Testis (tissue), 2 donors: ENCODE data around the gene NFIB.

Experiments used
- CTCF ChIP-seq, 3 experiments: fragments of 450-650 bp in 2 of 3; fragments of 200-600 bp in 1 of 3; sonication (generic) in 1 of 3; IDR thresholded peaks; one replicate each; pipeline ENCODE4 v1.5.1; 2016 to 2019; ENCODE audit warnings: antibody characterized with exemption in 3 of 3, mild to moderate bottlenecking in 2 of 3, moderate library complexity in 1 of 3
- POLR2A ChIP-seq: fragments of 450-650 bp; IDR thresholded peaks from one replicate; pipeline ENCODE4 v1.6.1; 2017; ENCODE audit warnings: antibody characterized with exemption, mild to moderate bottlenecking, moderate library complexity

DNA sequence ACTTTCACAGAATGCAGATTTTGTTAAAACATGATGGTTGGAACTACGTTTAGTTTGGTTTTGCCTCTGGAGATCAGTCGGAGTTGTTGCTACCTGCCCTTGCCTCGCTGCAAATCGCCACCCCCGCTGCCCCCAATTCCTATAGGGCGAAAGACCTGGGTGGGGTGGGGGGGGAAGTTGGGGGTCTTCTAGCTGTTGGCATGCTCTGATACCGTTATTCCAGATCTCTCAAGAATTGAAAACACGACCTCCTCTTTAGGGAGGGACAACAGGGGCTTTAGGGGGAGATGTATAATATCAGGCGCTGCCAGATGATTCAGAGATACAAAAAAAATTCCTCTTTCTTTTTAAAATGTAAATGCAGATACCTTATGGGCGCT, 36.4 kb upstream of the NFIB start:
- TF ChIP-seq CTCF (IDR thresholded peaks at IDR 0.05) (no peak), POLR2A (no peak)
